Endothelial cell of hepatic sinusoid (primary cell): ENCODE data around the gene PLEKHG5.

ENCODE experiments used
- in situ Hi-C: cut with HindIII; loops from 2 replicates; pipeline ENCODE4 v1.10.0; 2017; ENCODE audit warnings: low sequenced_read_pairs

The PLEKHG5 gene

GRCh38 chr1:6497215-6497866 is 5.9 kb upstream of the PLEKHG5 start:
- in situ Hi-C loops: no loop called here

- in situ Hi-C loops: no loop called here
Observed at GRCh38 chr1:6496890-6497214, 5.4 kb upstream of the PLEKHG5 start.

- in situ Hi-C loops: no loop called here
Observed at GRCh38 chr1:6496365-6496721, 4.9 kb upstream of the PLEKHG5 start.

- in situ Hi-C loops: no loop called here
Observed at GRCh38 chr1:6495540-6496364, 4.3 kb upstream of the PLEKHG5 start.

GRCh38 chr1:6495041-6495441 is 3.6 kb upstream of the PLEKHG5 start:
- in situ Hi-C loops: no loop called here

- in situ Hi-C loops: loop anchor here (5.0 kb wide), 2 partner anchors 43 to 82 kb away; no protein-coding TSS in a partner anchor
Observed at GRCh38 chr1:6494627-6495026, 3.2 kb upstream of the PLEKHG5 start.

- in situ Hi-C loops: loop anchor here (5.0 kb wide), 2 partner anchors 43 to 82 kb away; no protein-coding TSS in a partner anchor
Observed at GRCh38 chr1:6493834-6494223, 2.4 kb upstream of the PLEKHG5 start.

GRCh38 chr1:6491966-6492365 is 499 bp upstream of the PLEKHG5 start:
- in situ Hi-C loops: loop anchor here (5.0 kb wide), 2 partner anchors 45 to 80 kb away; no protein-coding TSS in a partner anchor

GRCh38 chr1:6491081-6491449 is 402 bp downstream of the PLEKHG5 start:
- in situ Hi-C loops: loop anchor here (5.0 kb wide), 2 partner anchors 46 to 79 kb away; no protein-coding TSS in a partner anchor

- in situ Hi-C loops: loop anchor here (5.0 kb wide), 2 partner anchors 47 to 78 kb away; no protein-coding TSS in a partner anchor
Observed at GRCh38 chr1:6490181-6491080, 1.0 kb downstream of the PLEKHG5 start.

GRCh38 chr1:6489799-6490180 is 1.7 kb downstream of the PLEKHG5 start:
- in situ Hi-C loops: loop anchor here (5.0 kb wide), 2 partner anchors 48 to 77 kb away; no protein-coding TSS in a partner anchor

GRCh38 chr1:6489383-6489765 is 2.1 kb downstream of the PLEKHG5 start:
- in situ Hi-C loops: no loop called here

- in situ Hi-C loops: no loop called here
Observed at GRCh38 chr1:6488602-6489382, 2.7 kb downstream of the PLEKHG5 start.

GRCh38 chr1:6487804-6488484 is 3.5 kb downstream of the PLEKHG5 start:
- in situ Hi-C loops: no loop called here

GRCh38 chr1:6486433-6487011 is 4.9 kb downstream of the PLEKHG5 start:
- in situ Hi-C loops: no loop called here

GRCh38 chr1:6485168-6486101 is 6.0 kb downstream of the PLEKHG5 start:
- in situ Hi-C loops: no loop called here

GRCh38 chr1:6484826-6485167 is 6.7 kb downstream of the PLEKHG5 start:
- in situ Hi-C loops: no loop called here

GRCh38 chr1:6483761-6484117 is 7.7 kb downstream of the PLEKHG5 start:
- in situ Hi-C loops: no loop called here
